ENCODE data around the gene CACNA1G. TPM values are rescaled to one million over a fixed set of nuclear protein-coding genes. Genes with fewer than 3 reads are reported as not detected.

The CACNA1G gene
- total RNA-seq, 1 donor, result under 0.01 TPM

- no peaks in the 10 kb centered on the region for H3K36me3 ChIP-seq (ENCODE audit: insufficient read depth, low read length)
- no peak overlapping the region for H2AFZ ChIP-seq (ENCODE audit: low read length)
- no peaks in the 10 kb centered on the region for H3K9me3 ChIP-seq (ENCODE audit: low read depth, low read length)
- H3K27ac ChIP-seq (ENCODE audit: low read depth, low read length), result no peak overlapping the region
- H3K4me1 ChIP-seq (ENCODE audit: insufficient read depth, low read length), result peaks cover 74% of the 10 kb centered on the region
- no peaks in the 10 kb centered on the region for H3K27me3 ChIP-seq (ENCODE audit: insufficient read depth, low read length)
- peaks cover 5% of the 10 kb centered on the region for H3K79me2 ChIP-seq (ENCODE audit: insufficient read depth, low read length)
- DNase-seq (ENCODE audit: insufficient read length, low spot score, missing footprints), result peak; percentile 64
- H4K20me1 ChIP-seq (ENCODE audit: insufficient read depth, low read length), result no peaks in the 10 kb centered on the region
- peak overlapping the region; percentile 84 for H3K4me2 ChIP-seq (ENCODE audit: insufficient read depth, low read length)
- TF ChIP-seq CTCF (IDR thresholded peaks at IDR 0.05; ENCODE audit: extremely low read depth, low read depth, low read length), result no peak
- no peak overlapping the region for H3K4me3 ChIP-seq (ENCODE audit: insufficient read depth, low read length)
Measured at GRCh38 chr17:50635982-50636803, 75.7 kb downstream of the CACNA1G start.

GRCh38 chr17:50636804-50637195 lies 76.3 kb downstream of the CACNA1G start:
- Histone ChIP-seq H2AFZ (ENCODE audit: low read length) (no peak overlapping the region), H3K4me2 (ENCODE audit: insufficient read depth, low read length) (no peak overlapping the region), H3K4me3 (ENCODE audit: insufficient read depth, low read length) (no peak overlapping the region), H4K20me1 (ENCODE audit: insufficient read depth, low read length) (no peaks in the 10 kb centered on the region), H3K4me1 (ENCODE audit: insufficient read depth, low read length) (peaks cover 73% of the 10 kb centered on the region), H3K27me3 (ENCODE audit: insufficient read depth, low read length) (no peaks in the 10 kb centered on the region), H3K9me3 (ENCODE audit: low read depth, low read length) (no peaks in the 10 kb centered on the region), H3K36me3 (ENCODE audit: insufficient read depth, low read length) (peaks cover under 1% of the 10 kb centered on the region), H3K79me2 (ENCODE audit: insufficient read depth, low read length) (peaks cover 6% of the 10 kb centered on the region), H3K27ac (ENCODE audit: low read depth, low read length) (no peak overlapping the region)
- no peak for TF ChIP-seq CTCF (IDR thresholded peaks at IDR 0.05; ENCODE audit: extremely low read depth, low read depth, low read length)
- no peak for DNase-seq (ENCODE audit: insufficient read length, low spot score, missing footprints)

GRCh38 chr17:50637829-50638605 lies 77.5 kb downstream of the CACNA1G start:
- Histone ChIP-seq H3K36me3 (ENCODE audit: insufficient read depth, low read length) (peaks cover 2% of the 10 kb centered on the region), H3K4me2 (ENCODE audit: insufficient read depth, low read length) (peak overlapping the region; percentile 59), H3K4me1 (ENCODE audit: insufficient read depth, low read length) (peaks cover 68% of the 10 kb centered on the region), H3K27ac (ENCODE audit: low read depth, low read length) (peak overlapping the region; percentile 73), H3K79me2 (ENCODE audit: insufficient read depth, low read length) (peaks cover 10% of the 10 kb centered on the region), H4K20me1 (ENCODE audit: insufficient read depth, low read length) (no peaks in the 10 kb centered on the region), H3K4me3 (ENCODE audit: insufficient read depth, low read length) (no peak overlapping the region), H3K9me3 (ENCODE audit: low read depth, low read length) (no peaks in the 10 kb centered on the region), H2AFZ (ENCODE audit: low read length) (no peak overlapping the region), H3K27me3 (ENCODE audit: insufficient read depth, low read length) (no peaks in the 10 kb centered on the region)
- peak; percentile 50 for DNase-seq (ENCODE audit: insufficient read length, low spot score, missing footprints)
- no peak for TF ChIP-seq CTCF (IDR thresholded peaks at IDR 0.05; ENCODE audit: extremely low read depth, low read depth, low read length)

- Histone ChIP-seq H3K4me1 (ENCODE audit: insufficient read depth, low read length) (peaks cover 72% of the 10 kb centered on the region), H3K4me3 (ENCODE audit: insufficient read depth, low read length) (no peak overlapping the region), H3K27ac (ENCODE audit: low read depth, low read length) (peak overlapping the region; percentile 73), H4K20me1 (ENCODE audit: insufficient read depth, low read length) (no peaks in the 10 kb centered on the region), H3K79me2 (ENCODE audit: insufficient read depth, low read length) (peaks cover 10% of the 10 kb centered on the region), H2AFZ (ENCODE audit: low read length) (no peak overlapping the region), H3K36me3 (ENCODE audit: insufficient read depth, low read length) (peaks cover 2% of the 10 kb centered on the region), H3K4me2 (ENCODE audit: insufficient read depth, low read length) (peak overlapping the region; percentile 59), H3K9me3 (ENCODE audit: low read depth, low read length) (no peaks in the 10 kb centered on the region), H3K27me3 (ENCODE audit: insufficient read depth, low read length) (no peaks in the 10 kb centered on the region)
- TF ChIP-seq CTCF (IDR thresholded peaks at IDR 0.05; ENCODE audit: extremely low read depth, low read depth, low read length), result no peak
- DNase-seq (ENCODE audit: insufficient read length, low spot score, missing footprints), result peak; percentile 97
Measured at GRCh38 chr17:50638606-50638965, 78.1 kb downstream of the CACNA1G start.
